Activated CD8-positive, alpha-beta memory T cell treated with anti-CD3 and anti-CD28 coated beads, Interleukin-2, amount 50 U/mL, for 48 hours (primary cell): Measurements from ENCODE around the gene NFYB.
"Not testable (repeated sequence)": the region's sequence is repeated elsewhere in the genome, so short reads cannot be mapped to it uniquely, and the experiment has no call there.

ENCODE experiments used
- DNase-seq: peaks from one replicate; pipeline ENCODE4 v3.0.0-alpha.2; 2020

NFYB gene

DNA sequence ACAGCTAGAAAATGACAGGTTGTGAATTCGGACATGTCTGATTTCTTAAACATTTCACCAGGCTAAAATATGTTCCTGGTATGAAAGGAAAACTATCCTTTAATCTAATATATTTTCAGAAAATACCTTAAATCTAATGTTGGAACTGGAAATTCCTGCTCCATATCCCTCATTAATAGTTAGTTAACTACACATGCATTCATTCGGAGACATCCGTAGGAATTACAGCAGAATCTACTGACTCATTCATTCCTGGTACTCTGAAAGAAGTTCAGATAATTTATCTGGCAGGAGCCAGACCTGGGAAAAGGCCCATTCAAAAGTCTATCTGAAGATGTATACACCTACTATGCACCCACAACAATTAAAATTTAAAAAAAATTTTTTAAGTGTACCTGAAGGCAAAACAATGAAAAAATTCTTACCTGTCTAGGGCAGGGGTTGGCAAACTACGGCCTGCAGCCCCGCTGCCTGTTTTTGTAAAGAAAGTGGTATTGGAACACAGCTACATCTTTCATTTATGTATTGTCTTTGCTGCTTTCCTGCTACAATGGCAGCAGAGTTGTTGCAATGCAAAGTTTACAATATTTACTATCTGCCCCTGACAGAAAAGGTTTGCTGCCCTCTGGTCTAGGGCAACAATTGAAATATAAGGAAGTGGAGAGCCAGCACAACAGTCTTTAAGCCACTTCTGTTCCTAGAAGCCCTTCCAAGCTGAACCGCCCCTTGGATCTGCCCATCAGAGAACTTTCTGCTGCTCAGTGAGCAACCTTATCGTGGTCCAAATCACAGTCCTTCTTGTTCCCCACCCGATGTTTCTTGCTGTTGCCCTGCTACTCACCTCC is 17.9 kb upstream of the NFYB start:
- peak; percentile 4 for DNase-seq

DNA sequence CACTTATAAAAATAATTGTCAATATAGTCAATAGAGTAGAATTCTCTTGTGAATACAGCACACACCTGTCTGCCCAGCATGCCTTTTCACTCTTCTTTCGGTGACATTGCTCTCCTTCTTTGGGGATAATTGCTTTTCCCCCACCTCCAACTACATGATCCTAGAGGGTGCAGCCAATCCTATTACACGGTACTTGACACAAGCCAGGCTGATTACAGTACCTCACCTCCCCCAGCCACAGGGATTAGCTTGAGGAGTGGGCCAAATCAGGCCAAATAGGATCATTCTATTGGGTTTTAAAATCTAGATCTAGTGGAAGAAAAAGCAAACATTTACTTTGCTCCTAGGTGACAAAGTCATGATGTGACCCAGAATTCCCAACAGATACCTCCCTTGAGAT is 16.8 kb upstream of the NFYB start:
- peak; percentile 18 for DNase-seq

DNA sequence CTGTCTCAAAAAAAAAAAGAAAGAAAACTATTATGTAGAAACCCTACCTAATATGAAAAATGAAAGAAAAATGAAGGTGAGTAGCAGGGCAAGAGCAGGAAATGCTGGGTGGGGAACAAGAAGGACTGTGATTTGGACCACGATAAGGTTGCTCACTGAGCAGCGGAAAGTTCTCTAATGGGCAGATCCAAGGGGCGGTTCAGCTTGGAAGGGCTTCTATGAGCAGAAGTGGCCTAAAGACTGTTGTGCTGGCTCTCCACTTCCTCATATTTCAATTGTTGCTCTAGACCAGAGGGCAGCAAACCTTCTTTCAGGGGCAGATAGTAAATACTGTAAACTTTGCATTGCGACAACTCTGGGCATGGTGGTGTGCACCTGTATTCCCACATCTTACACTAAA is 16.3 kb upstream of the NFYB start:
- peak; percentile 15 for DNase-seq

GRCh38 chr12:104152685-104153241 is 14.8 kb upstream of the NFYB start:
- DNase-seq, result peak; percentile 17

DNA sequence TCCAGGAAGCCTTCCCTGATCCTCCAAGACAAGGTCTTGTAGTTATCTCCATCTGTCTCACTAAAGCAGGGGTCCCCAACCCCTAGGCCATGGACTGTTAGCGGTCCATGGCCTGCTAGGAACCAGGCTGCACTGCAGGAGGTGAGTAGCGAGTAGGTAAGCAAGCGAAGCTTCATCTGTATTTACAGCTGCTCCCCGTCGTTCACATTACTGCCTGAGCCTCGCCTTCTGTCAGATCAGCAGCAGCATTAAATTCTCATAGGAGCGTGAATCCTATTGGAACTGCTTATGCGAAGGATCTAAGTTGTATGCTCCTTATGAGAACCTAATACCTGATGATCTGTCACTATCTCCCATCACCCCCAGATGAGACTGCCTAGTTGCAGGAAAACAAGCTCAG is 12.4 kb upstream of the NFYB start:
- no peak for DNase-seq

DNA sequence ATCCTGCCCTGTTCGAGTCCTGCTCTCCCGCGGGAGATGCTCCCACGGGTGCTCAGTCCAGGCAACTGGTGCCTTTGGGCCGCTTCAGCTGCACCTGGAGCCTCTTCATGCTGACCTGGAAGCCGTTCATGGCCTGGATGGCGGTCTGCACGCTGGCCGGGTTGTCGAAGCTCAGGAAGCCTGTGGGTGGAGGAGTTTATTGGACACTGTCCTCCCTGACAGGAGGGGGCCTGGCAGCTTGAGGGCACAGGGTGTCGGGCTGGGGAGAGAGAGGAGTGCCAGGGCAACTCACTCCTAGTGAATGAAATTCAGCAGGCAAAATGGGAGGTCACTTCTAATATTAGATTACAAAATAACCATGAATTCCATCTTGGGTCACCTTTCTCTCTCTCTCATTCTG is 9.3 kb upstream of the NFYB start:
- no peak for DNase-seq

- no peak for DNase-seq
Observed at GRCh38 chr12:104143918-104144317, 5.9 kb upstream of the NFYB start.

DNA sequence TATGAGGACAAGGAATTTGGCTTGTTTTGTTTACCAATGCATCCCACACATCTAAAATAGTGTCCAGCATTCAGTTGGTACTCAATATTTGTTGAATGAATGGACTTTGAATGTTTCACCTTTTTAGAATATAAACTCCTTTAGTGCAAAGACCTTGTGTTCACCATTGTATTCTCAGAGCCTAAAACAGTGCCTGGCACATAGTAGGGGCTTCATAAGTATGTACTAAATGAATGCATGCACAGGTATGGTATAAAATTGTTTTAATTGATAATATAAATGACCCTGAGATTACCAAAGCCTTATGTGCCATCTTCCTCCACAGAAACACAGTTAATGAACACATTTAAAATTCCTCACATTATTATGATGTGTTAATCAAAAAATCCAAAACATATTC is 5.0 kb upstream of the NFYB start:
- DNase-seq, result no peak

DNA sequence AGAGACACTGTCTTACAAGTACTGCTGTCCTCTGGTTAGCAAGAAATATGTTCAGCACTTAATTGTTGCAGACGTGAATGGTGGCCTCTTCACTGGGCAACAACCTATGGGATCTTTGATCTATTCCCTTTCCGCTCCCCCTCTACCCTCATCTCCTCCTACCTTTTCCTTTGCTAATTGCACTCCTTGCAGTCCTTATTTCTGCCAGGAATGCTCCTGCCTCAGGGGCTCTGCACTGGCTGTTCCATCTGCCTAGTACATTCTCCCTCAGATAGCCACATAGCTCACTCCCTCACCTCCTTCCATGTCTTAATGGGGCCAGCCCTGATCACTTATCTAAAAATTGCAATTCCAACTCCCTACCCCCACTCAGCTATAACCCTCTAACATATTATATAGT is 4.5 kb upstream of the NFYB start:
- no peak for DNase-seq

GRCh38 chr12:104138797-104139152 is 765 bp upstream of the NFYB start:
- peak; percentile 54 for DNase-seq

GRCh38 chr12:104137001-104137901 is 759 bp downstream of the NFYB start:
- DNase-seq, result peak; percentile 78

GRCh38 chr12:104136577-104136976 is 1.4 kb downstream of the NFYB start:
- no peak for DNase-seq

GRCh38 chr12:104134882-104135281 is 3.1 kb downstream of the NFYB start:
- no peak for DNase-seq

GRCh38 chr12:104133866-104134265 is 4.1 kb downstream of the NFYB start:
- no peak for DNase-seq

- DNase-seq, result no peak
Observed at GRCh38 chr12:104133321-104133720, 4.7 kb downstream of the NFYB start.

- DNase-seq, result no peak
Observed at GRCh38 chr12:104132351-104132956, 5.6 kb downstream of the NFYB start.

- no peak for DNase-seq
Observed at GRCh38 chr12:104131609-104132008, 6.4 kb downstream of the NFYB start.

DNA sequence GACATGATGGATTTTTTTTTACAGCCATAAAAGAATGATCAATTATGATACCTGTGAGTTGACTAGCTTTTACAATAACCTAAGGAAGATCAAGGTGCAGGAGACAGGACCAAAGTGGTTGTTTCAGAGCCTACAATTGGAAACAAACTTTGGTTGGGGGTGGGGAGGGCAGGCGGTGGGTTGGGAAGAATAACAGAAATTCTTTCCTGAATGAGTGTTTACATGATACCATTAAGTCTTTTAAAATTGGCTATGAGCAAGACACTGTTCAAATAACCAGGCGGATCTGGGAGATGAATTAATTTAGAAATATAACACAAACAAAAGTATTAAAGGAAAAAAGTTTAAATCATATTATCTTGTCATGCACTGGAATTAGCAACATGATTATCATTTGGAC is 7.2 kb downstream of the NFYB start:
- DNase-seq, result no peak

DNA sequence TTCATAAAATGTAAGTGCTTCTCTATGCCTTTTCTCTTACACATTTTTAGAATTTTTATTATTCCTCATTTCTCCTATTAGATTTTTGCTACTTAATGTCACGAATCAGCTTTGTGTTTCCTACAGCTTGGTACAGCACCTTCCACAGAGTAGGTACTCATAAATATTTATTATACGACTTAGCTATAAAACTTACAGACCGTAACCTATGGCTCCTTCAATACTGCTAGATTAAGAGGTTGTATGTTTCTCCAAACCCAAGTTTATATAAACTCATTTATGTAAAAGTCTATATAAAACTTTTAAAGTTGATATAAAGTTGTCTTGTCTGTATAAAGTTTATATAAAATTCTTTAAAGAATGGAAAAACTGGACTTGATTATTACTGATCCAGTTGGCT is 11.5 kb downstream of the NFYB start:
- DNase-seq, result no peak

DNA sequence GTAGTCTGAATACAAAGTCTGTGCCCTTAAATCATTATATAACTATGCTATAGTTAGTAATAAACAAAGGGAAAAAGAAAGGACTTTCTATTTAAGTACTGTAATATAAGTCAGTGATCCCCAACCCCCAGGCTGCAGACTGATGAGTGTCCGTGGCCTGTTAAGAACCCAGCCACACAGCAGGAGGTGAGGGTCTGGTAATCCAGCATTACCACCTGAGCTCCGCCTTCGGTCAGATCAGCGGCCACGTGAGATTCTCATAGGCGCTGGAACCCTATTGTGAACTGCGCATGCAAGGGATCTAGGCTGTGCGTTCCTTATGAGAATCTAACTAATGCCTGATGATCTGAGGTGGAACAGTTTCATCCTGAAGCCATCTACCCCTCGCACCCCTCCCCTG is 15.7 kb downstream of the NFYB start:
- no peak for DNase-seq

- DNase-seq, result no peak
Observed at GRCh38 chr12:104121001-104121400, 17.0 kb downstream of the NFYB start.

- no peak for DNase-seq
Observed at GRCh38 chr12:104115587-104115975, 22.4 kb downstream of the NFYB start.

DNA sequence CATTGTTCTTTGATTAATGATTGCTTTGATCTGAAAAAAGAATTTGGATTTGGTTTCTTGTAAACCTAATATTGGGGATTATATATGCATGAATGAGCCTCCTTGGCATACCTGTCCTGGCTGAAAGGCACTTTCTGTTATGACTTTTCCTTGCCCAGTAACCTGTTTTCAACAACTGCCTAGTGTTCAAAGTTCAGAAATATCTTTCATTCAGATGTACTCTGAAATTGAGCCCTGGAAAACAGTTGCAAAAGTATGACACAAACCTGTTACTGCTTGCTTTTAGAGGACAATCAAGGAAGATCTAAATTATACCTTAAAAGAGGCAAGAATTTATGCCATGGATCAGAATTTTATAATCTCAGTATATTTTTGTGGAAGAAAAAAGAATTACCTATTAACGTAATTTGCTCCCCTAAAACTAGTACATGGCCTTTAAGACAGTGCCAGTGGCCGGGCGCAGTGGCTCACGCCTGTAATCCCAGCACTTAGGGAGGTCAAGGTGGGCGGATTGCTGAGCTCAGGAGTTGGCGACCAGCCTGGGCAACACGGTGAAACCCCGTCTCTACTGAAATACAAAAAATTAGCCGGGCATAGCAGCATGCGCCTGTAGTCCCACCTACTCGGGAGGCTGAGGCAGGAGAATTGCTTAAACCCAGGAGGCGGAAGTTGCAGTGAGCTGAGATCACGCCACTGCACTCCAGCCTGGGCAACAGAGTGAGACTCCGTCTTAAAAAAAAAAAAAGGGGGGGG is 23.0 kb downstream of the NFYB start:
- DNase-seq, result not testable (repeated sequence)
